Panc1 (cell line): ENCODE results near the gene CSAG2. TPM values are rescaled to one million over a fixed set of nuclear protein-coding genes. Genes with fewer than 3 reads are reported as not detected.
A peak's percentile ranks its signal among the peaks of the same experiment; 100 is the strongest.
"Not testable (repeated sequence)": the region's sequence is repeated elsewhere in the genome, so short reads cannot be mapped to it uniquely, and the experiment has no call there.

Experiments used
- ATAC-seq: fragments of 200-7000 bp; cut with Tn5 transposase; 2 replicates; pipeline ENCODE4 v1.9.1; 2020; ENCODE audit warnings: mild to moderate bottlenecking, moderate library complexity
- BruUV-seq: library from RNA; stranded (reverse); fragments of 400-500 nt; replicated peaks from 2 replicates; lab custom pipeline; 2021; lab: Mats Ljungman, UMichigan
- CTCF ChIA-PET: fragments of 300-600 bp; sonication (Branson Sonifier 250); formaldehyde crosslinking; loops from one replicate; lab custom pipeline; 2022; ENCODE audit warnings: antibody characterized with exemption; lab: Charles Lee
- POLR2A ChIA-PET: fragments of 300-600 bp; sonication (Branson Sonifier 250); formaldehyde crosslinking; loops from one replicate; lab custom pipeline; 2022; ENCODE audit warnings: antibody characterized with exemption; lab: Charles Lee
- DNase-seq: peaks from one replicate; pipeline ENCODE4 v3.0.0-alpha.2; 2010; ENCODE audit warnings: low read depth, low spot score
- H3K27ac ChIP-seq: 2 replicates; pipeline ENCODE4 v1.5.1; 2011; ENCODE audit warnings: mild to moderate bottlenecking, low read length, inconsistent platforms
- H3K27me3 ChIP-seq: fragments of 200-500 bp; sonication (Bioruptor generic); 2 replicates; pipeline ENCODE4 v1.6.0; 2014; ENCODE audit warnings: low read length, inconsistent platforms; ENCODE audit not compliant: control insufficient read depth, insufficient read depth
- H3K36me3 ChIP-seq: fragments of 200-500 bp; sonication (Bioruptor generic); 2 replicates; pipeline ENCODE4 v1.5.1; 2014; ENCODE audit warnings: inconsistent platforms, mild to moderate bottlenecking, low read length, moderate library complexity; ENCODE audit not compliant: control insufficient read depth, insufficient read depth
- H3K4me1 ChIP-seq: 2 replicates; pipeline ENCODE4 v1.5.1; 2011; ENCODE audit warnings: inconsistent platforms, mild to moderate bottlenecking, low read length, moderate library complexity; ENCODE audit not compliant: control insufficient read depth, insufficient read depth
- H3K4me3 ChIP-seq, 2 experiments: 2 replicates each; pipeline ENCODE4 v1.5.1; 2011 to 2012; ENCODE audit warnings: low read depth in 2 of 2, low read length in 2 of 2, mild to moderate bottlenecking in 2 of 2, inconsistent platforms in 1 of 2, moderate library complexity in 1 of 2
- H3K9me3 ChIP-seq: fragments of 200-500 bp; sonication (Bioruptor generic); 2 replicates; pipeline ENCODE4 v1.5.1; 2014; ENCODE audit warnings: low read depth, mild to moderate bottlenecking, inconsistent platforms, low read length, moderate library complexity; ENCODE audit not compliant: control insufficient read depth, insufficient read depth
- POLR2AphosphoS5 ChIP-seq: IDR thresholded peaks from 2 replicates; pipeline ENCODE4 v1.6.1; 2012; ENCODE audit warnings: mild to moderate bottlenecking, low read depth, low read length, moderate library complexity
- SIN3A ChIP-seq: IDR thresholded peaks from 2 replicates; pipeline ENCODE4 v1.6.1; 2012; ENCODE audit warnings: low read depth, mild to moderate bottlenecking, low read length, moderate library complexity, borderline replicate concordance; ENCODE audit not compliant: insufficient read depth
- TCF7L2 ChIP-seq: IDR thresholded peaks from 2 replicates; pipeline ENCODE4 v1.6.1; 2011; ENCODE audit warnings: mild to moderate bottlenecking, low read depth, low read length, inconsistent platforms
- in situ Hi-C: cut with HindIII; loops from 2 replicates; pipeline ENCODE4 v1.10.0; 2016; ENCODE audit warnings: low sequenced_read_pairs, low pct_unique_long_range_greater_than_20kb
- intact Hi-C: fragments of 100-400 bp; cut with micrococcal nuclease; formaldehyde crosslinking; loops from one replicate; pipeline ENCODE4 v1.10.0; 2022; ENCODE audit not compliant: unreplicated experiment
- total RNA-seq: library from RNA; stranded (reverse); gene quantifications from one replicate; pipeline ENCODE4 v1.2.1, GENCODE V29; 2021; ENCODE audit not compliant: unreplicated experiment
- TF ChIP-seq, protein P1 (sequence below), 2 experiments: IDR thresholded peaks; 2 replicates each; pipeline ENCODE4 v1.6.1; 2011 to 2012; ENCODE audit warnings: low read depth in 2 of 2, control low read depth in 1 of 2, low read length in 1 of 2, mild to moderate bottlenecking in 1 of 2, moderate library complexity in 1 of 2; ENCODE audit not compliant: insufficient read depth in 1 of 2
- TF ChIP-seq, protein P2 (sequence below): fragments of 450-650 bp; IDR thresholded peaks from 2 replicates; pipeline ENCODE4 v1.5.1; 2017; ENCODE audit warnings: mild to moderate bottlenecking

Gene CSAG2
- total RNA-seq, 1 experiment from 2014 or later: not detected

DNA sequence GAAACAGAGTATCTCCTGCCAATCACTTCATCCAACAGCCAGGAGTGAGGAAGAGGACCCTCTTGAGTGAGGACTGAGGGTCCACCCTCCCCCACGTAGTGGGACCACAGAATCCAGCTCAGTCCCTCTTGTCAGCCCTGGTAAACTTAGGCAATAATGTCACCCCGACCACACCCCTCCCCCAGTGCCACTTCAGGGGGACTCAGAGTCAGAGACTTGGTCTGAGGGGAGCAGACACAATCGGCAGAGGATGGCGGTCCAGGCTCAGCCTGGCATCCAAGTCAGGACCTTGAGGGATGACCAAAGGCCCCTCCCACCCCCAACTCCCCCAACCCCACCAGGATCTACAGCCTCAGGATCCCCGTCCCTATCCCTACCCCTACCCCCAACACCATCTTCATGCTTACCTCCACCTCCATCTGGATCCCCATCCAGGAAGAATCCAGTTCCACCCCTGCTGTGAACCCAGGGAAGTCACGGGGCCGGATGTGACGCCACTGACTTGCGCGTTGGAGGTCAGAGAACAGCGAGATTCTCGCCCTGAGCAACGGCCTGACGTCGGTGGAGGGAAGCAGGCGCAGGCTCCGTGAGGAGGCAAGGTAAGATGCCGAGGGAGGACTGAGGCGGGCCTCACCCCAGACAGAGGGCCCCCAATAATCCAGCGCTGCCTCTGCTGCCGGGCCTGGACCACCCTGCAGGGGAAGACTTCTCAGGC lies 24.3 kb upstream of the CSAG2 start, which contains the start of the genes CSAG1 and MAGEA12:
Gene CSAG1, minus strand, starts transcription at position 461 of the 715 bp plus-strand sequence. CDS start 1,261 bp downstream, outside the sequence.
Gene MAGEA12, plus strand, starts transcription at position 497 of the 715 bp plus-strand sequence. CDS start 2,405 bp downstream, outside the sequence.
- POLR2A ChIA-PET: no interaction called here
- H3K9me3 ChIP-seq: no peaks in the 10 kb centered on the region
- in situ Hi-C loops (no loop called here), intact Hi-C loops (no loop called here)
- H3K27ac ChIP-seq: no peak within 1 kb of the TSS
- no peaks in the 10 kb centered on the region for H3K4me1 ChIP-seq
- no peaks in the 10 kb centered on the region for H3K27me3 ChIP-seq
- ATAC-seq: no peak
- H3K36me3 ChIP-seq: no peaks in the 10 kb centered on the region
- BruUV-seq: no TSS peak
- CTCF ChIA-PET: interaction anchor here (0.7 kb wide), 1 partner anchor 119 kb away, joined by 4 read pairs; no protein-coding TSS in a partner anchor
- peak within 1 kb of the TSS in 1 of 2 experiments; percentile 26; a peak in 1 of 4 replicates for H3K4me3 ChIP-seq
- DNase-seq: no peak
- TF ChIP-seq SIN3A: no peak
- no peak for TF ChIP-seq TCF7L2
- TF ChIP-seq, protein P1, sequence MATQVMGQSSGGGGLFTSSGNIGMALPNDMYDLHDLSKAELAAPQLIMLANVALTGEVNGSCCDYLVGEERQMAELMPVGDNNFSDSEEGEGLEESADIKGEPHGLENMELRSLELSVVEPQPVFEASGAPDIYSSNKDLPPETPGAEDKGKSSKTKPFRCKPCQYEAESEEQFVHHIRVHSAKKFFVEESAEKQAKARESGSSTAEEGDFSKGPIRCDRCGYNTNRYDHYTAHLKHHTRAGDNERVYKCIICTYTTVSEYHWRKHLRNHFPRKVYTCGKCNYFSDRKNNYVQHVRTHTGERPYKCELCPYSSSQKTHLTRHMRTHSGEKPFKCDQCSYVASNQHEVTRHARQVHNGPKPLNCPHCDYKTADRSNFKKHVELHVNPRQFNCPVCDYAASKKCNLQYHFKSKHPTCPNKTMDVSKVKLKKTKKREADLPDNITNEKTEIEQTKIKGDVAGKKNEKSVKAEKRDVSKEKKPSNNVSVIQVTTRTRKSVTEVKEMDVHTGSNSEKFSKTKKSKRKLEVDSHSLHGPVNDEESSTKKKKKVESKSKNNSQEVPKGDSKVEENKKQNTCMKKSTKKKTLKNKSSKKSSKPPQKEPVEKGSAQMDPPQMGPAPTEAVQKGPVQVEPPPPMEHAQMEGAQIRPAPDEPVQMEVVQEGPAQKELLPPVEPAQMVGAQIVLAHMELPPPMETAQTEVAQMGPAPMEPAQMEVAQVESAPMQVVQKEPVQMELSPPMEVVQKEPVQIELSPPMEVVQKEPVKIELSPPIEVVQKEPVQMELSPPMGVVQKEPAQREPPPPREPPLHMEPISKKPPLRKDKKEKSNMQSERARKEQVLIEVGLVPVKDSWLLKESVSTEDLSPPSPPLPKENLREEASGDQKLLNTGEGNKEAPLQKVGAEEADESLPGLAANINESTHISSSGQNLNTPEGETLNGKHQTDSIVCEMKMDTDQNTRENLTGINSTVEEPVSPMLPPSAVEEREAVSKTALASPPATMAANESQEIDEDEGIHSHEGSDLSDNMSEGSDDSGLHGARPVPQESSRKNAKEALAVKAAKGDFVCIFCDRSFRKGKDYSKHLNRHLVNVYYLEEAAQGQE (IDR thresholded peaks at IDR 0.05; ENCODE audit: insufficient read depth in 1 of 2, low read depth in 2 of 2, low read length in 1 of 2): no peak
- TF ChIP-seq POLR2AphosphoS5: no peak
- TF ChIP-seq, protein P2, sequence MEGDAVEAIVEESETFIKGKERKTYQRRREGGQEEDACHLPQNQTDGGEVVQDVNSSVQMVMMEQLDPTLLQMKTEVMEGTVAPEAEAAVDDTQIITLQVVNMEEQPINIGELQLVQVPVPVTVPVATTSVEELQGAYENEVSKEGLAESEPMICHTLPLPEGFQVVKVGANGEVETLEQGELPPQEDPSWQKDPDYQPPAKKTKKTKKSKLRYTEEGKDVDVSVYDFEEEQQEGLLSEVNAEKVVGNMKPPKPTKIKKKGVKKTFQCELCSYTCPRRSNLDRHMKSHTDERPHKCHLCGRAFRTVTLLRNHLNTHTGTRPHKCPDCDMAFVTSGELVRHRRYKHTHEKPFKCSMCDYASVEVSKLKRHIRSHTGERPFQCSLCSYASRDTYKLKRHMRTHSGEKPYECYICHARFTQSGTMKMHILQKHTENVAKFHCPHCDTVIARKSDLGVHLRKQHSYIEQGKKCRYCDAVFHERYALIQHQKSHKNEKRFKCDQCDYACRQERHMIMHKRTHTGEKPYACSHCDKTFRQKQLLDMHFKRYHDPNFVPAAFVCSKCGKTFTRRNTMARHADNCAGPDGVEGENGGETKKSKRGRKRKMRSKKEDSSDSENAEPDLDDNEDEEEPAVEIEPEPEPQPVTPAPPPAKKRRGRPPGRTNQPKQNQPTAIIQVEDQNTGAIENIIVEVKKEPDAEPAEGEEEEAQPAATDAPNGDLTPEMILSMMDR: no peak

DNA sequence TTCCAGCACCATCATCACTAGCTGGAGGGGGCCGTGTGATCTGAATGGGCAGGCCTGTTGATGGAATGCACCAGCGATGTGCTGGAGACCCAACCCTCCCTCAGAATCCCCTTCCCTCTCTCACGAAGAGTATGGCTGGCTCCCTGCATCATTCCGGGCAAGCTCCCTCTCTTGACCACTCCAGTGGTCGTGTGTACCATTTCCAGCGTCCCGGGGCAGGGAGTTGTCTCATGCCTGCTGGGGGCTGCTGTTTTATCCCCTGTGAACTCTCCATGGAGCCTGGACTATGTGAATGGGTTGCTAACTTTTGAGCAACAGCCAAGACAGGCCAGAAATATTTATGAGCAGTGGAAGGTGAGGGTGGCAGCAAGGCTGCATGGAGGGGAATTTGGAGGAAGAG lies 16.3 kb upstream of the CSAG2 start:
- POLR2A ChIA-PET: no interaction called here
- in situ Hi-C loops: no loop called here
- Histone ChIP-seq H3K9me3 (no peaks in the 10 kb centered on the region), H3K27me3 (no peaks in the 10 kb centered on the region), H3K4me1 (no peaks in the 10 kb centered on the region), H3K36me3 (no peaks in the 10 kb centered on the region), H3K4me3 (no peak overlapping the region), H3K27ac (no peak overlapping the region)
- no TSS peak for BruUV-seq
- DNase-seq (no peak), ATAC-seq (no peak)
- intact Hi-C loops: no loop called here
- CTCF ChIA-PET: no interaction called here
- TF ChIP-seq TCF7L2: no peak

DNA sequence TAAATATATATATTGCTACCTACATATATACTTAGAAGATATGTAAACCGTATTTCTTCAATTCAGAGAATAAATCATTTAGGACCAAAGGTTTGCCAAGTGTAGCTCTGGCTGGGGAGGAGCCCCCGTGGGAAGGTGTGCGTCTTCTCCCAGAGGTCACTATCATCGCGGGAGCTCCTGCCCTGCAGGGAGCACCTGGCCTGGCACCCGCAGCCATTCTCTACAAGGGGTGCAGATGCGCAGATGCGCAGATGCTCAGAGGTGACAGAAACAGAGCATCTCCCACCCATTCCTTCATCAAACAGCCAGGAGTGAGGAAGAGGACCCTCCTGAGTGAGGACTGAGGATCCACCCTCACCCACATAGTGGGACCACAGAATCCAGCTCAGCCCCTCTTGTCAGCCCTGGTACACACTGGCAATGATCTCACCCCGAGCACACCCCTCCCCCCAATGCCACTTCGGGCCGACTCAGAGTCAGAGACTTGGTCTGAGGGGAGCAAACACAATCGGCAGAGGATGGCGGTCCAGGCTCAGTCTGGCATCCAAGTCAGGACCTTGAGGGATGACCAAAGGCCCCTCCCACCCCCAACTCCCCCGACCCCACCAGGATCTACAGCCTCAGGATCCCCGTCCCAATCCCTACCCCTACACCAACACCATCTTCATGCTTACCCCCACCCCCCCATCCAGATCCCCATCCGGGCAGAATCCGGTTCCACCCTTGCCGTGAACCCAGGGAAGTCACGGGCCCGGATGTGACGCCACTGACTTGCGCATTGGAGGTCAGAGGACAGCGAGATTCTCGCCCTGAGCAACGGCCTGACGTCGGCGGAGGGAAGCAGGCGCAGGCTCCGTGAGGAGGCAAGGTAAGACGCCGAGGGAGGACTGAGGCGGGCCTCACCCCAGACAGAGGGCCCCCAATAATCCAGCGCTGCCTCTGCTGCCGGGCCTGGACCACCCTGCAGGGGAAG lies 5.0 kb upstream of the CSAG2 start, which contains the start of gene MAGEA2B:
Gene MAGEA2B, plus strand, starts transcription at position 814 of the 973 bp plus-strand sequence. CDS start 2,479 bp downstream, outside the sequence.
- H3K4me1 ChIP-seq, H3K27ac ChIP-seq, intact Hi-C loops, H3K27me3 ChIP-seq, H3K4me3 ChIP-seq, CTCF ChIA-PET, ATAC-seq, in situ Hi-C loops, H3K9me3 ChIP-seq, H3K36me3 ChIP-seq, DNase-seq, BruUV-seq, POLR2A ChIA-PET: not testable (repeated sequence)

DNA sequence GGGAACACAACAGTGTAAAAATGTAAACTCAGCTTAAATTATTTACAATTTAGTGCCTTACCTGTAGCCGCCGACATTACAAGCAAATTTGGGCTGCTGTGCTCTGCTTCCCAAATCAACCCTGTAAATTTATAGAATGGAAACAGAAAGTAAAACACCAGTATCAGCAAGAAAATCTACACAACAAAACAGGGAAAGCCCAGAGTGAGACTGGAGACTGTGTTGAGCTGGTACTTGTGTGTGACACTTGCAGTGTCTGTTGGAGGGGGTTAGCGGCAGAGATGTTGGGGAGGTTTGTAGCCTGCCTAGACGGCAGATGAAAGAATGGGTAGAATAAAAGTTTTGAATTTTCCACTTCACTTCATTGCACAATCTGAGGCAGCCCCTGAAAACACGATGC lies 4.1 kb upstream of the CSAG2 start:
- in situ Hi-C loops, CTCF ChIA-PET: not testable (repeated sequence)

More for the DNA sequence above, 4.1 kb upstream of the CSAG2 start:
- BruUV-seq, ATAC-seq, DNase-seq, H3K9me3 ChIP-seq, H3K27me3 ChIP-seq, H3K4me1 ChIP-seq, POLR2A ChIA-PET, H3K27ac ChIP-seq, H3K4me3 ChIP-seq, H3K36me3 ChIP-seq, intact Hi-C loops: not testable (repeated sequence)
